Neural crest cell (in vitro differentiated cells): ENCODE measurements around the gene FAM3A. TPM values are rescaled to one million over a fixed set of nuclear protein-coding genes. Genes with fewer than 3 reads are reported as not detected.

Experiments
- DNase-seq: peaks from one replicate; pipeline ENCODE4 v3.0.0; 2021; ENCODE audit warnings: low read depth, mixed read lengths, low spot score
- H3K27ac Mint-ChIP-seq: one replicate; pipeline ENCODE4 v1.8.0; 2021; ENCODE audit warnings: mild to moderate bottlenecking, mixed read lengths; ENCODE audit not compliant: unreplicated experiment
- H3K27me3 Mint-ChIP-seq: 2 replicates; pipeline ENCODE4 v1.8.0; 2021; ENCODE audit warnings: low read depth, mild to moderate bottlenecking, mixed read lengths
- H3K36me3 Mint-ChIP-seq: 2 replicates; pipeline ENCODE4 v1.8.0; 2021; ENCODE audit warnings: low read depth, mild to moderate bottlenecking, mixed read lengths
- H3K4me1 Mint-ChIP-seq: 2 replicates; pipeline ENCODE4 v1.8.0; 2021; ENCODE audit warnings: mixed read lengths
- H3K4me3 Mint-ChIP-seq: one replicate; pipeline ENCODE4 v1.8.0; 2021; ENCODE audit warnings: mild to moderate bottlenecking, mixed read lengths
- H3K9me3 Mint-ChIP-seq: 2 replicates; pipeline ENCODE4 v1.8.0; 2021; ENCODE audit warnings: mixed read lengths
- CTCF ChIP-seq: fragments of 200-600 bp; sonication (generic); conservative IDR thresholded peaks from 2 replicates; pipeline ENCODE4 v1.5.0; 2021; ENCODE audit warnings: antibody characterized with exemption, mild to moderate bottlenecking
- total RNA-seq: library from RNA; stranded (reverse); gene quantifications from 2 replicates; pipeline ENCODE4 v1.2.1, GENCODE V29; 2021

The FAM3A gene
- total RNA-seq, 1 donor from 2014 or later = 25.8 TPM

DNA sequence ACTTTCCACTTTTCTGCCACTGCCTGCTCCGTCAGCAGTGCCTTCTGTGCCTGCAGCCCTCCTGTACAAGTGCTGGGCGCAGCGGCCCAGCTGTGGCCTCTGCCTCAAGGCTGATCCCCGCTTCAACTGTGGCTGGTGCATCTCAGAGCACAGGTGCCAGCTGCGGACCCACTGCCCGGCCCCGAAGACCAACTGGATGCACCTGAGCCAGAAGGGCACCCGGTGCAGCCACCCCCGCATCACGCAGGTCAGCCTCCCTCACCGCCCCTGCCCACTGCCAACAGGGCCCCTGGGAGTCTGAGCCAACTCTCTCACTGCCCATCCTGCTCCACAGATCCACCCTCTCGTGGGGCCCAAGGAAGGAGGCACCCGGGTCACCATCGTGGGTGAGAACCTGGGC, 50.4 kb downstream of the FAM3A start:
- Mint-ChIP-seq H3K4me1 (no peaks in the 10 kb centered on the region), H3K9me3 (no peaks in the 10 kb centered on the region), H3K36me3 (no peaks in the 10 kb centered on the region), H3K4me3 (no peak overlapping the region), H3K27ac (no peak overlapping the region), H3K27me3 (no peaks in the 10 kb centered on the region)
- DNase-seq = no peak
- no peak for TF ChIP-seq CTCF

DNA sequence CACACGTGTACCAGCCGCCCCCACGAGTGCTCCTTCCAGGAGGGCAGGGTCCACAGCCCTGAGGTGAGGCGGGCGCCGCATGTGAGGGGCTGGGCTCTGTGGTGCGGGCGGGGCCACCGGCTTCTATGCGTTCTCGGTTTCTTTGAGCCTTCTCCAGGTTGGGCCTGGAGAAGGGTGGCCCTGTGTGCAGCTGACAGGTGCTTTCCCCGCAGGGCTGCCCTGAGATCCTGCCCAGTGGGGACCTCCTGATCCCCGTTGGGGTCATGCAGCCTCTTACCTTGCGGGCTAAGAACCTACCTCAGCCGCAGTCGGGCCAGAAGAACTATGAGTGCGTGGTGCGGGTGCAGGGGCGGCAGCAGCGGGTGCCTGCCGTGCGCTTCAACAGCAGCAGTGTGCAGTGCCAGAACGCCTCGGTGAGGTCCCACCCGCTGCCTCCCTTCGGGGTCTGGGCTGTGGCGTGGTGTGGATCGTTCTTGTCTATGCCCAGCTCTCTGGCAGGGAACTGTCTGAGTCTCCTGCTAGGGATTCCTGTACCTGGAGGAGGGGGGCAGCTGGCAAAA, 51.1 kb downstream of the FAM3A start:
- no peak for TF ChIP-seq CTCF
- Mint-ChIP-seq H3K4me1 (no peaks in the 10 kb centered on the region), H3K4me3 (no peak overlapping the region), H3K27me3 (no peaks in the 10 kb centered on the region), H3K27ac (no peak overlapping the region), H3K36me3 (no peaks in the 10 kb centered on the region), H3K9me3 (no peaks in the 10 kb centered on the region)
- DNase-seq = no peak

GRCh38 chrX:154463611-154464220, 52.3 kb downstream of the FAM3A start:
- no peaks in the 10 kb centered on the region for H3K36me3 Mint-ChIP-seq
- no peak for DNase-seq
- H3K9me3 Mint-ChIP-seq = no peaks in the 10 kb centered on the region
- no peak overlapping the region for H3K4me3 Mint-ChIP-seq
- no peak overlapping the region for H3K27ac Mint-ChIP-seq
- no peak for TF ChIP-seq CTCF
- no peaks in the 10 kb centered on the region for H3K4me1 Mint-ChIP-seq
- H3K27me3 Mint-ChIP-seq = no peaks in the 10 kb centered on the region

DNA sequence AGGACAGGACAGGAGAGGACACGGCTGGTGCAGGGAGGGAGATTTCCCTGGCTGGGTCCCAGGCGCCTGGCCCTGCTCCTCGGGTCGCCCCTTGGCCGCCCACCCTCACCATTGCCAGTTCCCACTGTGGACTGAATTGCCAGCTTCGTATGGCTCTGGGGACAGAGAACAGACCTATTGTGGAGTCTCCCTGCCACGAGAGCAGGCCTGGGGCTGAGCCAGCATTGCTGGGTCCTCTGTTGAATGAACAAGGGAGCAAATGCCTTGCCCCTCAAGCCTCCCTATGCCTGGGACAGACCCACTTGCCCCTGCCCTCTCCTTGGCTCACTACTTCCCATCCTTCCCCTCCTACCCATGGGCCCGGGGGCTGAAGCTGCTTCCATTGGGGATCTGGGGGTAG, 53.6 kb downstream of the FAM3A start:
- Mint-ChIP-seq H3K4me1 (peaks cover 1% of the 10 kb centered on the region), H3K4me3 (no peak overlapping the region), H3K27me3 (no peaks in the 10 kb centered on the region), H3K36me3 (peaks cover 1% of the 10 kb centered on the region), H3K27ac (no peak overlapping the region), H3K9me3 (no peaks in the 10 kb centered on the region)
- no peak for TF ChIP-seq CTCF
- no peak for DNase-seq

DNA sequence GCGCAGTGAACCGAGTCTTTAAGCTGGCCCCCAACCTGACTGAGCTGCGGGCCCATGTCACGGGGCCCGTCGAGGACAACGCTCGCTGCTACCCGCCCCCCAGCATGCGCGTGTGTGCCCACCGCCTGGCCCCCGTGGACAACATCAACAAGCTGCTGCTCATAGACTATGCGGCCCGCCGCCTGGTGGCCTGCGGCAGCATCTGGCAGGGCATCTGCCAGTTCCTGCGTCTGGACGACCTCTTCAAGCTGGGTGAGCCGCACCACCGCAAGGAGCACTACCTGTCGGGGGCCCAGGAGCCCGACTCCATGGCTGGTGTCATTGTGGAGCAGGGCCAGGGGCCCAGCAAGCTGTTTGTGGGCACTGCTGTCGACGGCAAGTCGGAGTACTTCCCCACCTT, 55.7 kb downstream of the FAM3A start:
- no peaks in the 10 kb centered on the region for H3K9me3 Mint-ChIP-seq
- peak overlapping the region; percentile 88 for H3K4me3 Mint-ChIP-seq
- peaks cover 3% of the 10 kb centered on the region for H3K36me3 Mint-ChIP-seq
- no peak for TF ChIP-seq CTCF
- no peaks in the 10 kb centered on the region for H3K27me3 Mint-ChIP-seq
- peaks cover 5% of the 10 kb centered on the region for H3K4me1 Mint-ChIP-seq
- H3K27ac Mint-ChIP-seq = no peak overlapping the region
- no peak for DNase-seq
